ENCODE measurements around the gene CD63. TPM values are rescaled to one million over a fixed set of nuclear protein-coding genes. Genes with fewer than 3 reads are reported as not detected.

Gene CD63
- total RNA-seq, 1 experiment from 2014 or later, result 367 TPM

GRCh38 chr12:55681142-55682077 is 47.4 kb downstream of the CD63 start:
- ChIA-PET CTCF (interaction anchor here (0.6 to 1.7 kb wide), 6 partner anchors 24 to 956 kb away, joined by 3 to 8 read pairs (median 6); no protein-coding TSS in a partner anchor), POLR2A (ENCODE audit: low non-redundant PET) (no interaction called here)
- no peaks in the 10 kb centered on the region for H3K36me3 ChIP-seq (ENCODE audit: insufficient read depth, low read length, poor library complexity, severe bottlenecking)
- DNase-seq (ENCODE audit: low spot score), result peak; percentile 95
- H3K4me3 ChIP-seq (ENCODE audit: low read depth, low read length, poor library complexity, severe bottlenecking), result peak overlapping the region; percentile 47
- no peaks in the 10 kb centered on the region for H3K9me3 ChIP-seq (ENCODE audit: low read depth, low read length, poor library complexity, severe bottlenecking)
- H3K4me1 ChIP-seq (ENCODE audit: insufficient read depth, low read length, poor library complexity, severe bottlenecking), result peaks cover 12% of the 10 kb centered on the region
- no peaks in the 10 kb centered on the region for H3K27me3 ChIP-seq (replicated peaks; ENCODE audit: insufficient read depth, low read depth, low read length, poor library complexity)
- H3K27ac ChIP-seq (ENCODE audit: low read depth, low read length, poor library complexity, severe bottlenecking), result peak overlapping the region; percentile 31
- intact Hi-C loops (cut with micrococcal nuclease; ENCODE audit: unreplicated experiment), result no loop called here
- BruUV-seq (replicated peaks), result no TSS peak
- TF ChIP-seq EZH2 (IDR thresholded peaks at IDR 0.05; ENCODE audit: borderline replicate concordance, low read depth, low read length, poor library complexity, severe bottlenecking), result no peak
- TF ChIP-seq CTCF (conservative IDR thresholded peaks at IDR 0.05; ENCODE audit: low read depth, low read length), result peak; percentile 76

GRCh38 chr12:55679691-55680090 is 49.1 kb downstream of the CD63 start:
- intact Hi-C loops (cut with micrococcal nuclease; ENCODE audit: unreplicated experiment), result no loop called here
- Histone ChIP-seq H3K9me3 (ENCODE audit: low read depth, low read length, poor library complexity, severe bottlenecking) (no peaks in the 10 kb centered on the region), H3K27ac (ENCODE audit: low read depth, low read length, poor library complexity, severe bottlenecking) (no peak overlapping the region), H3K4me3 (ENCODE audit: low read depth, low read length, poor library complexity, severe bottlenecking) (no peak overlapping the region), H3K27me3 (replicated peaks; ENCODE audit: insufficient read depth, low read depth, low read length, poor library complexity) (no peaks in the 10 kb centered on the region), H3K4me1 (ENCODE audit: insufficient read depth, low read length, poor library complexity, severe bottlenecking) (peaks cover 12% of the 10 kb centered on the region), H3K36me3 (ENCODE audit: insufficient read depth, low read length, poor library complexity, severe bottlenecking) (no peaks in the 10 kb centered on the region)
- TF ChIP-seq CTCF (conservative IDR thresholded peaks at IDR 0.05; ENCODE audit: low read depth, low read length) (no peak), EZH2 (IDR thresholded peaks at IDR 0.05; ENCODE audit: borderline replicate concordance, low read depth, low read length, poor library complexity, severe bottlenecking) (no peak)
- no TSS peak for BruUV-seq (replicated peaks)
- POLR2A ChIA-PET (ENCODE audit: low non-redundant PET), result no interaction called here
- CTCF ChIA-PET, result interaction anchor here (0.5 kb wide), 1 partner anchor 55 kb away, joined by 5 read pairs; no protein-coding TSS in a partner anchor
- DNase-seq (ENCODE audit: low spot score), result no peak

- Histone ChIP-seq H3K4me1 (ENCODE audit: insufficient read depth, low read length, poor library complexity, severe bottlenecking) (peaks cover 7% of the 10 kb centered on the region), H3K27me3 (replicated peaks; ENCODE audit: insufficient read depth, low read depth, low read length, poor library complexity) (no peaks in the 10 kb centered on the region), H3K4me3 (ENCODE audit: low read depth, low read length, poor library complexity, severe bottlenecking) (no peak overlapping the region), H3K36me3 (ENCODE audit: insufficient read depth, low read length, poor library complexity, severe bottlenecking) (no peaks in the 10 kb centered on the region), H3K27ac (ENCODE audit: low read depth, low read length, poor library complexity, severe bottlenecking) (no peak overlapping the region), H3K9me3 (ENCODE audit: low read depth, low read length, poor library complexity, severe bottlenecking) (no peaks in the 10 kb centered on the region)
- no peak for DNase-seq (ENCODE audit: low spot score)
- intact Hi-C loops (cut with micrococcal nuclease; ENCODE audit: unreplicated experiment), result no loop called here
- POLR2A ChIA-PET (ENCODE audit: low non-redundant PET), result no interaction called here
- no TSS peak for BruUV-seq (replicated peaks)
- TF ChIP-seq CTCF (conservative IDR thresholded peaks at IDR 0.05; ENCODE audit: low read depth, low read length) (no peak), EZH2 (IDR thresholded peaks at IDR 0.05; ENCODE audit: borderline replicate concordance, low read depth, low read length, poor library complexity, severe bottlenecking) (no peak)
- CTCF ChIA-PET, result no interaction called here
Observed at GRCh38 chr12:55676707-55677106, 52.1 kb downstream of the CD63 start.
